Measurements from ENCODE around the gene PLA2R1. TPM values are rescaled to one million over a fixed set of nuclear protein-coding genes. Genes with fewer than 3 reads are reported as not detected.
"Not testable (repeated sequence)": the region's sequence is repeated elsewhere in the genome, so short reads cannot be mapped to it uniquely, and the experiment has no call there.

The PLA2R1 gene
- total RNA-seq, 1 experiment from 2014 or later: 1.1 TPM

DNA sequence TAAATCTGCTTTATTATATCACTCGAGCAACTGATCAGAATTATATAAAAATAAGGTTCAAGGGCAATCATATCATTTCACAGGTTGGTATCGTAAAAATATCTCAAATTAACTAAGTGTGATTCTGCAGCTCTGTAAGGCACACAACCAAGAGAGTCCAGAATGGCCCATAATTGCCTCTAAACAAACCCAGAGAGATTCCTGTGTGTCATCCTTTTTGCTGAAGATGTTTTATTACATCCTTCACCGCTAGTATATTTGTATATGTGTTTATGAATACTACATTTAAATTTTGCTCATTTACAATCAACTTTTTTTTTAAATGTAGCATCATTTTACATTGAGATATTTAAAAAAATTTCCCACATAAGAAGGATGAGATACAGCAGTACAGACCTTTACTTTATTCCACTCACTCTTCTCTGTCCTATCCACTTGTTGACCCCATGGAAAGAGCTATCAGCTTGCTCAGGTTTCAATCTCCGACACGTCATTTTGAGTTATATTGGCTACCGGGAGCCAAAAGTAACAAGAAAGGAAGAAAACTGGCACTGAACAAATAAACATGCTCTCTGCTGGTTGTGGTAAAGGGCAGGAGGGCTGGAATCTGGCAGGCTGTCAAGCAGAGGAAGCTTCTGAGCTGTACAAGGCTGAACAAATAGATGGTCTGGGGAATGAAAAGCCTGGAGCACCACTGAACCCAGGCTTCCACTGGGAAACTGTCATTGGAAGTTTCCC, 23.1 kb downstream of the PLA2R1 start:
- no peak for ATAC-seq

GRCh38 chr2:160038662-160039061, 23.8 kb downstream of the PLA2R1 start:
- CTCF ChIA-PET; POLR2A ChIA-PET; H3K27me3 Mint-ChIP-seq (ENCODE audit: low read depth); H3K9me3 Mint-ChIP-seq; H3K36me3 Mint-ChIP-seq; H3K4me1 Mint-ChIP-seq; ATAC-seq; H3K4me3 Mint-ChIP-seq; H3K27ac Mint-ChIP-seq; DNase-seq (ENCODE audit: low spot score): not testable (repeated sequence)

More for the DNA sequence above, 23.1 kb downstream of the PLA2R1 start:
- H3K9me3 Mint-ChIP-seq: no peaks in the 10 kb centered on the region
- DNase-seq (ENCODE audit: low spot score): no peak
- H3K27ac Mint-ChIP-seq: no peak overlapping the region
- TF ChIP-seq, protein P1, sequence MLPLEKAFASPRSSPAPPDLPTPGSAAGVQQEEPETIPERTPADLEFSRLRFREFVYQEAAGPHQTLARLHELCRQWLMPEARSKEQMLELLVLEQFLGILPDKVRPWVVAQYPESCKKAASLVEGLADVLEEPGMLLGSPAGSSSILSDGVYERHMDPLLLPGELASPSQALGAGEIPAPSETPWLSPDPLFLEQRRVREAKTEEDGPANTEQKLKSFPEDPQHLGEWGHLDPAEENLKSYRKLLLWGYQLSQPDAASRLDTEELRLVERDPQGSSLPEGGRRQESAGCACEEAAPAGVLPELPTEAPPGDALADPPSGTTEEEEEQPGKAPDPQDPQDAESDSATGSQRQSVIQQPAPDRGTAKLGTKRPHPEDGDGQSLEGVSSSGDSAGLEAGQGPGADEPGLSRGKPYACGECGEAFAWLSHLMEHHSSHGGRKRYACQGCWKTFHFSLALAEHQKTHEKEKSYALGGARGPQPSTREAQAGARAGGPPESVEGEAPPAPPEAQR (CRISPR knock-in tag; IDR thresholded peaks at IDR 0.05): no peak
- peaks cover 8% of the 10 kb centered on the region for H3K4me1 Mint-ChIP-seq
- ChIA-PET CTCF (no interaction called here), POLR2A (no interaction called here)
- no peaks in the 10 kb centered on the region for H3K36me3 Mint-ChIP-seq
- H3K4me3 Mint-ChIP-seq: no peak overlapping the region
- no peaks in the 10 kb centered on the region for H3K27me3 Mint-ChIP-seq (ENCODE audit: low read depth)

GRCh38 chr2:160036736-160037135, 25.7 kb downstream of the PLA2R1 start:
- no peaks in the 10 kb centered on the region for H3K36me3 Mint-ChIP-seq
- CTCF ChIA-PET: no interaction called here
- peaks cover 3% of the 10 kb centered on the region; the same call in 1 of the 2 replicates for H3K4me1 Mint-ChIP-seq
- H3K9me3 Mint-ChIP-seq: no peaks in the 10 kb centered on the region
- H3K4me3 Mint-ChIP-seq: no peak overlapping the region
- POLR2A ChIA-PET: interaction anchor here (0.6 kb wide), 1 partner anchor 1082 kb away, joined by 4 read pairs; no protein-coding TSS in a partner anchor
- DNase-seq (ENCODE audit: low spot score): no peak
- no peak overlapping the region for H3K27ac Mint-ChIP-seq
- ATAC-seq: peak; percentile 32
- no peaks in the 10 kb centered on the region for H3K27me3 Mint-ChIP-seq (ENCODE audit: low read depth)
- TF ChIP-seq ZNF281 (CRISPR knock-in tag; IDR thresholded peaks at IDR 0.05): no peak
- TF ChIP-seq TP53 (CRISPR knock-in tag; IDR thresholded peaks at IDR 0.05): no peak
- TF ChIP-seq OVOL2 (CRISPR knock-in tag; IDR thresholded peaks at IDR 0.05; ENCODE audit: borderline replicate concordance): no peak
- TF ChIP-seq, protein P2, sequence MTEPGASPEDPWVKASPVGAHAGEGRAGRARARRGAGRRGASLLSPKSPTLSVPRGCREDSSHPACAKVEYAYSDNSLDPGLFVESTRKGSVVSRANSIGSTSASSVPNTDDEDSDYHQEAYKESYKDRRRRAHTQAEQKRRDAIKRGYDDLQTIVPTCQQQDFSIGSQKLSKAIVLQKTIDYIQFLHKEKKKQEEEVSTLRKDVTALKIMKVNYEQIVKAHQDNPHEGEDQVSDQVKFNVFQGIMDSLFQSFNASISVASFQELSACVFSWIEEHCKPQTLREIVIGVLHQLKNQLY (CRISPR knock-in tag; IDR thresholded peaks at IDR 0.05): no peak
- TF ChIP-seq, protein P3, sequence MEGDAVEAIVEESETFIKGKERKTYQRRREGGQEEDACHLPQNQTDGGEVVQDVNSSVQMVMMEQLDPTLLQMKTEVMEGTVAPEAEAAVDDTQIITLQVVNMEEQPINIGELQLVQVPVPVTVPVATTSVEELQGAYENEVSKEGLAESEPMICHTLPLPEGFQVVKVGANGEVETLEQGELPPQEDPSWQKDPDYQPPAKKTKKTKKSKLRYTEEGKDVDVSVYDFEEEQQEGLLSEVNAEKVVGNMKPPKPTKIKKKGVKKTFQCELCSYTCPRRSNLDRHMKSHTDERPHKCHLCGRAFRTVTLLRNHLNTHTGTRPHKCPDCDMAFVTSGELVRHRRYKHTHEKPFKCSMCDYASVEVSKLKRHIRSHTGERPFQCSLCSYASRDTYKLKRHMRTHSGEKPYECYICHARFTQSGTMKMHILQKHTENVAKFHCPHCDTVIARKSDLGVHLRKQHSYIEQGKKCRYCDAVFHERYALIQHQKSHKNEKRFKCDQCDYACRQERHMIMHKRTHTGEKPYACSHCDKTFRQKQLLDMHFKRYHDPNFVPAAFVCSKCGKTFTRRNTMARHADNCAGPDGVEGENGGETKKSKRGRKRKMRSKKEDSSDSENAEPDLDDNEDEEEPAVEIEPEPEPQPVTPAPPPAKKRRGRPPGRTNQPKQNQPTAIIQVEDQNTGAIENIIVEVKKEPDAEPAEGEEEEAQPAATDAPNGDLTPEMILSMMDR (IDR thresholded peaks at IDR 0.05): no peak
- no peak for TF ChIP-seq ETV6 (CRISPR knock-in tag; IDR thresholded peaks at IDR 0.05)
- TF ChIP-seq EMX1 (CRISPR knock-in tag; IDR thresholded peaks at IDR 0.05): no peak
- TF ChIP-seq CREB1 (CRISPR knock-in tag; IDR thresholded peaks at IDR 0.05): no peak
- TF ChIP-seq, protein P4, sequence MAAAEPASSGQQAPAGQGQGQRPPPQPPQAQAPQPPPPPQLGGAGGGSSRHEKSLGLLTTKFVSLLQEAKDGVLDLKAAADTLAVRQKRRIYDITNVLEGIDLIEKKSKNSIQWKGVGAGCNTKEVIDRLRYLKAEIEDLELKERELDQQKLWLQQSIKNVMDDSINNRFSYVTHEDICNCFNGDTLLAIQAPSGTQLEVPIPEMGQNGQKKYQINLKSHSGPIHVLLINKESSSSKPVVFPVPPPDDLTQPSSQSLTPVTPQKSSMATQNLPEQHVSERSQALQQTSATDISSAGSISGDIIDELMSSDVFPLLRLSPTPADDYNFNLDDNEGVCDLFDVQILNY (CRISPR knock-in tag; IDR thresholded peaks at IDR 0.05): no peak
- TF ChIP-seq, protein P5, sequence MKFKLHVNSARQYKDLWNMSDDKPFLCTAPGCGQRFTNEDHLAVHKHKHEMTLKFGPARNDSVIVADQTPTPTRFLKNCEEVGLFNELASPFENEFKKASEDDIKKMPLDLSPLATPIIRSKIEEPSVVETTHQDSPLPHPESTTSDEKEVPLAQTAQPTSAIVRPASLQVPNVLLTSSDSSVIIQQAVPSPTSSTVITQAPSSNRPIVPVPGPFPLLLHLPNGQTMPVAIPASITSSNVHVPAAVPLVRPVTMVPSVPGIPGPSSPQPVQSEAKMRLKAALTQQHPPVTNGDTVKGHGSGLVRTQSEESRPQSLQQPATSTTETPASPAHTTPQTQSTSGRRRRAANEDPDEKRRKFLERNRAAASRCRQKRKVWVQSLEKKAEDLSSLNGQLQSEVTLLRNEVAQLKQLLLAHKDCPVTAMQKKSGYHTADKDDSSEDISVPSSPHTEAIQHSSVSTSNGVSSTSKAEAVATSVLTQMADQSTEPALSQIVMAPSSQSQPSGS (CRISPR knock-in tag; IDR thresholded peaks at IDR 0.05; ENCODE audit: borderline replicate concordance, low read depth): no peak
- TF ChIP-seq GABPB1 (CRISPR knock-in tag; IDR thresholded peaks at IDR 0.05): no peak

Measured in WTC11 (cell line).